H9 (cell line): ENCODE data around the gene UFSP1. TPM values are rescaled to one million over a fixed set of nuclear protein-coding genes. Genes with fewer than 3 reads are reported as not detected.
A peak's percentile ranks its signal among the peaks of the same experiment; 100 is the strongest.

Experiments used
- DNase-seq: peaks from one replicate; pipeline ENCODE4 v3.0.0-alpha.2; 2017
- H2AFZ ChIP-seq: one replicate; pipeline ENCODE4 v1.6.1; 2013; ENCODE audit warnings: mild to moderate bottlenecking, low read length, control low read depth, moderate library complexity
- H2AK5ac ChIP-seq: 2 replicates; pipeline ENCODE4 v1.6.1; 2013; ENCODE audit warnings: low read length, control low read depth, mixed read lengths; ENCODE audit not compliant: insufficient read length
- H2BK120ac ChIP-seq: one replicate; pipeline ENCODE4 v1.6.1; 2013; ENCODE audit warnings: low read depth, mild to moderate bottlenecking, low read length, control low read depth, inconsistent platforms; ENCODE audit not compliant: poor library complexity, severe bottlenecking
- H2BK12ac ChIP-seq: 2 replicates; pipeline ENCODE4 v1.6.1; 2013; ENCODE audit warnings: low read length, control low read depth, mixed read lengths, low read depth; ENCODE audit not compliant: insufficient read length
- H2BK15ac ChIP-seq: 2 replicates; pipeline ENCODE4 v1.6.1; 2013; ENCODE audit warnings: low read depth, low read length, control low read depth
- H2BK20ac ChIP-seq: one replicate; pipeline ENCODE4 v1.6.1; 2013; ENCODE audit warnings: low read depth, mild to moderate bottlenecking, low read length, control low read depth, inconsistent platforms; ENCODE audit not compliant: poor library complexity, severe bottlenecking
- H2BK5ac ChIP-seq: 2 replicates; pipeline ENCODE4 v1.6.1; 2013; ENCODE audit warnings: low read length, control low read depth, mixed read lengths; ENCODE audit not compliant: insufficient read length
- H3K14ac ChIP-seq: 2 replicates; pipeline ENCODE4 v1.6.1; 2013; ENCODE audit warnings: low read length, control low read depth; ENCODE audit not compliant: insufficient read depth
- H3K18ac ChIP-seq: 2 replicates; pipeline ENCODE4 v1.6.1; 2013; ENCODE audit warnings: low read depth, mild to moderate bottlenecking, mixed read lengths, low read length, control low read depth; ENCODE audit not compliant: insufficient read length
- H3K23ac ChIP-seq: 2 replicates; pipeline ENCODE4 v1.6.1; 2013; ENCODE audit warnings: low read length, control low read depth, mixed read lengths, low read depth; ENCODE audit not compliant: insufficient read length
- H3K23me2 ChIP-seq: 2 replicates; pipeline ENCODE4 v1.6.1; 2013; ENCODE audit warnings: low read depth, mild to moderate bottlenecking, mixed read lengths, low read length, control low read depth; ENCODE audit not compliant: insufficient read length, poor library complexity, severe bottlenecking
- H3K27ac ChIP-seq: 2 replicates; pipeline ENCODE4 v1.5.1; 2013; ENCODE audit warnings: low read length, control low read depth, mixed read lengths, low read depth; ENCODE audit not compliant: insufficient read length
- H3K27me3 ChIP-seq: 2 replicates; pipeline ENCODE4 v1.6.1; 2013; ENCODE audit warnings: low read length, control low read depth, inconsistent platforms; ENCODE audit not compliant: insufficient read depth
- H3K4ac ChIP-seq: 2 replicates; pipeline ENCODE4 v1.6.1; 2013; ENCODE audit warnings: low read depth, mild to moderate bottlenecking, control low read depth, inconsistent platforms, low read length, moderate library complexity
- H3K4me1 ChIP-seq: 2 replicates; pipeline ENCODE4 v1.6.1; 2013; ENCODE audit warnings: low read length, control low read depth, inconsistent platforms; ENCODE audit not compliant: insufficient read depth
- H3K4me2 ChIP-seq: 2 replicates; pipeline ENCODE4 v1.6.1; 2013; ENCODE audit warnings: low read length, control low read depth, mixed read lengths; ENCODE audit not compliant: insufficient read length, insufficient read depth
- H3K56ac ChIP-seq: 2 replicates; pipeline ENCODE4 v1.6.1; 2013; ENCODE audit warnings: low read depth, mild to moderate bottlenecking, mixed read lengths, low read length, control low read depth; ENCODE audit not compliant: insufficient read length
- H3K79me1 ChIP-seq: 2 replicates; pipeline ENCODE4 v1.6.1; 2013; ENCODE audit warnings: low read depth, mild to moderate bottlenecking, moderate library complexity, low read length, control low read depth, inconsistent platforms; ENCODE audit not compliant: insufficient read depth, poor library complexity, severe bottlenecking
- H3K79me2 ChIP-seq: 2 replicates; pipeline ENCODE4 v1.6.1; 2013; ENCODE audit warnings: low read length, control low read depth, inconsistent platforms; ENCODE audit not compliant: insufficient read depth
- H3K9ac ChIP-seq: 2 replicates; pipeline ENCODE4 v1.6.1; 2013; ENCODE audit warnings: low read length, control low read depth, mixed read lengths; ENCODE audit not compliant: insufficient read length; ENCODE audit errors: extremely low read depth
- H3K9me3 ChIP-seq: one replicate; pipeline ENCODE4 v1.6.1; 2013; ENCODE audit warnings: low read depth, low read length, inconsistent platforms; ENCODE audit not compliant: control insufficient read depth
- H3T11ph ChIP-seq: one replicate; pipeline ENCODE4 v1.6.1; 2013; ENCODE audit warnings: mild to moderate bottlenecking, low read length, control low read depth, inconsistent platforms
- H4K20me1 ChIP-seq: one replicate; pipeline ENCODE4 v1.6.1; 2013; ENCODE audit not compliant: control insufficient read depth, insufficient read length, insufficient read depth
- H4K5ac ChIP-seq: 2 replicates; pipeline ENCODE4 v1.6.1; 2013; ENCODE audit warnings: low read depth, mild to moderate bottlenecking, mixed read lengths, low read length, control low read depth; ENCODE audit not compliant: insufficient read length
- H4K8ac ChIP-seq: replicated peaks from 2 replicates; pipeline ENCODE4 v1.6.1; 2013; ENCODE audit warnings: low read length, control low read depth, mixed read lengths, low read depth; ENCODE audit not compliant: insufficient read length
- H4K91ac ChIP-seq: 2 replicates; pipeline ENCODE4 v1.6.1; 2013; ENCODE audit warnings: low read depth, mild to moderate bottlenecking, moderate library complexity, mixed read lengths, low read length, control low read depth; ENCODE audit not compliant: insufficient read length
- H3K27ac Mint-ChIP-seq, 3 experiments: 2 replicates in 2 of 3; 3 replicates in 1 of 3; pipeline ENCODE4 v1.8.0; 2020 to 2021; ENCODE audit warnings: mixed read lengths in 3 of 3, mild to moderate bottlenecking in 1 of 3, moderate library complexity in 1 of 3
- H3K27me3 Mint-ChIP-seq: 2 replicates; pipeline ENCODE4 v1.8.0; 2021; ENCODE audit warnings: low read depth, mild to moderate bottlenecking, moderate library complexity, mixed read lengths
- H3K36me3 Mint-ChIP-seq, 3 experiments: 2 replicates in 2 of 3; 3 replicates in 1 of 3; pipeline ENCODE4 v1.8.0; 2020 to 2021; ENCODE audit warnings: low read depth in 3 of 3, mixed read lengths in 3 of 3; ENCODE audit not compliant: insufficient read depth in 1 of 3
- H3K4me1 Mint-ChIP-seq, 2 experiments: 2 replicates each; pipeline ENCODE4 v1.8.0; 2020; ENCODE audit warnings: mixed read lengths in 2 of 2
- H3K4me3 Mint-ChIP-seq, 2 experiments: 2 replicates in 1 of 2; 3 replicates in 1 of 2; pipeline ENCODE4 v1.8.0; 2020 to 2021; ENCODE audit warnings: mild to moderate bottlenecking in 2 of 2, mixed read lengths in 2 of 2, moderate library complexity in 1 of 2
- H3K9me3 Mint-ChIP-seq, 2 experiments: 2 replicates in 1 of 2; 3 replicates in 1 of 2; pipeline ENCODE4 v1.8.0; 2020; ENCODE audit warnings: mild to moderate bottlenecking in 2 of 2, mixed read lengths in 2 of 2, moderate library complexity in 1 of 2
- CTCF ChIP-seq: fragments of 200-600 bp; sonication (generic); conservative IDR thresholded peaks from 3 replicates; pipeline ENCODE4 v1.8.0; 2021; ENCODE audit warnings: antibody characterized with exemption, mild to moderate bottlenecking
- WGBS: extraction: QIAGEN DNeasy Blood & Tissue Kit; methylation state at CpG from one replicate; pipeline ENCODE4 v1.1.7; 2013; ENCODE audit warnings: missing lambda C conversion rate, low lambda C conversion rate, mixed read lengths; ENCODE audit not compliant: insufficient read length; ENCODE audit errors: extremely low coverage; 5-methylcytosine and 5-hydroxymethylcytosine counted together
- total RNA-seq: library from RNA; stranded (reverse); gene quantifications from 2 replicates; pipeline ENCODE4 v1.2.1, GENCODE V29; 2021

Gene UFSP1
- total RNA-seq, 1 experiment from 2014 or later, result 4.3 TPM

GRCh38 chr7:100854146-100854895, 35.2 kb downstream of the UFSP1 start:
- Histone ChIP-seq H3K79me1 (peaks cover 3% of the 10 kb centered on the region), H3K4me2 (no peak overlapping the region), H3K23ac (no peak overlapping the region), H3K9ac (no peak overlapping the region), H3K18ac (no peak overlapping the region), H3K79me2 (peaks cover 2% of the 10 kb centered on the region; the same call in 1 of the 2 replicates), H3K4me1 (no peaks in the 10 kb centered on the region), H2BK12ac (no peak overlapping the region), H3K23me2 (peaks cover 4% of the 10 kb centered on the region), H2AFZ (no peak overlapping the region), H3K14ac (no peak overlapping the region; the same call in 1 of the 2 replicates), H2BK15ac (no peak overlapping the region), H3K9me3 (no peaks in the 10 kb centered on the region), H3K4ac (no peak overlapping the region), H4K20me1 (no peaks in the 10 kb centered on the region), H4K5ac (no peak overlapping the region), H2AK5ac (no peak overlapping the region), H4K91ac (no peak overlapping the region), H2BK5ac (no peak overlapping the region), H4K8ac (no peak overlapping the region), H2BK120ac (no peak overlapping the region), H3K56ac (no peak overlapping the region), H3K27me3 (no peaks in the 10 kb centered on the region), H2BK20ac (no peak overlapping the region), H3T11ph (no peak overlapping the region), H3K27ac (no peak overlapping the region)
- Mint-ChIP-seq H3K27me3 (no peaks in the 10 kb centered on the region), H3K27ac (no peak overlapping the region; a peak in 1 of 7 replicates), H3K4me1 (peaks cover 6 to 10% of the 10 kb centered on the region in 2 experiments; a peak in 2 of 4 replicates), H3K36me3 (peaks cover 2 to 18% (median 11%) of the 10 kb centered on the region in 3 experiments; a peak in 5 of 7 replicates), H3K9me3 (no peaks in the 10 kb centered on the region; a peak in 1 of 5 replicates), H3K4me3 (peak overlapping the region; percentile 24 to 98; a peak in 3 of 5 replicates)
- no peak for DNase-seq
- no peak for TF ChIP-seq CTCF
- WGBS, result no CpG with 5 or more reads among the region's 14 CpGs
